Mesenchymal stem cell (in vitro differentiated cells and primary cell): ENCODE measurements around the gene ZGPAT. TPM values are rescaled to one million over a fixed set of nuclear protein-coding genes. Genes with fewer than 3 reads are reported as not detected.
A peak's percentile ranks its signal among the peaks of the same experiment; 100 is the strongest.
"Not testable (repeated sequence)": the region's sequence is repeated elsewhere in the genome, so short reads cannot be mapped to it uniquely, and the experiment has no call there.

Source experiments
- DNase-seq: peaks from one replicate; pipeline ENCODE4 v3.0.0-alpha.2; 2013
- H2AFZ ChIP-seq: one replicate; pipeline ENCODE4 v1.6.1; 2013; ENCODE audit warnings: low read depth, mild to moderate bottlenecking, control low read depth, inconsistent platforms, low read length, moderate library complexity
- H2AK5ac ChIP-seq: 2 replicates; pipeline ENCODE4 v1.6.1; 2013; ENCODE audit warnings: low read length, moderate library complexity, mild to moderate bottlenecking, inconsistent platforms; ENCODE audit not compliant: severe bottlenecking
- H2BK120ac ChIP-seq: one replicate; pipeline ENCODE4 v1.6.1; 2013; ENCODE audit warnings: low read depth, mild to moderate bottlenecking, inconsistent platforms, low read length, moderate library complexity
- H2BK12ac ChIP-seq, 2 experiments: one replicate each; pipeline ENCODE4 v1.6.1; 2013; ENCODE audit warnings: inconsistent platforms in 2 of 2, low read length in 2 of 2, mild to moderate bottlenecking in 2 of 2, moderate library complexity in 2 of 2, control low read depth in 1 of 2
- H2BK15ac ChIP-seq: one replicate; pipeline ENCODE4 v1.6.1; 2013; ENCODE audit warnings: mild to moderate bottlenecking, low read depth, inconsistent platforms; ENCODE audit not compliant: poor library complexity, severe bottlenecking
- H2BK5ac ChIP-seq: 2 replicates; pipeline ENCODE4 v1.6.1; 2013; ENCODE audit warnings: low read depth, mild to moderate bottlenecking, low read length, control low read depth, inconsistent platforms; ENCODE audit not compliant: poor library complexity, severe bottlenecking
- H3K14ac ChIP-seq, 2 experiments: one replicate each; pipeline ENCODE4 v1.6.1; 2013; ENCODE audit warnings: inconsistent platforms in 2 of 2, low read length in 2 of 2, control low read depth in 1 of 2, mild to moderate bottlenecking in 1 of 2, moderate library complexity in 1 of 2
- H3K18ac ChIP-seq, 2 experiments: one replicate each; pipeline ENCODE4 v1.6.1; 2013; ENCODE audit warnings: inconsistent platforms in 2 of 2, low read length in 2 of 2, control low read depth in 1 of 2, low read depth in 1 of 2, mild to moderate bottlenecking in 1 of 2
- H3K23ac ChIP-seq, 2 experiments: one replicate each; pipeline ENCODE4 v1.6.1; 2013; ENCODE audit warnings: inconsistent platforms in 2 of 2, low read length in 2 of 2, mild to moderate bottlenecking in 2 of 2, moderate library complexity in 2 of 2, control low read depth in 1 of 2
- H3K27ac ChIP-seq: 2 replicates; pipeline ENCODE4 v1.5.1; 2013; ENCODE audit warnings: mild to moderate bottlenecking, moderate library complexity, low read length, control low read depth, inconsistent platforms; ENCODE audit not compliant: poor library complexity, severe bottlenecking
- H3K27me3 ChIP-seq, 2 experiments: 2 replicates each; pipeline versions ENCODE4 v1.6.1 to v1.7.0; 2013; ENCODE audit warnings: low read length in 2 of 2, mild to moderate bottlenecking in 2 of 2, moderate library complexity in 2 of 2, control low read depth in 1 of 2, inconsistent platforms in 1 of 2; ENCODE audit not compliant: control insufficient read depth in 1 of 2, insufficient read depth in 1 of 2
- H3K36me3 ChIP-seq, 2 experiments: 2 replicates each; pipeline versions ENCODE4 v1.6.1 to v1.7.0; 2013; ENCODE audit warnings: low read length in 2 of 2, control low read depth in 1 of 2, inconsistent platforms in 1 of 2, low read depth in 1 of 2, mild to moderate bottlenecking in 1 of 2; ENCODE audit not compliant: insufficient read depth in 2 of 2, control insufficient read depth in 1 of 2
- H3K4ac ChIP-seq, 2 experiments: one replicate each; pipeline ENCODE4 v1.6.1; 2013; ENCODE audit warnings: inconsistent platforms in 2 of 2, low read length in 2 of 2, mild to moderate bottlenecking in 2 of 2, moderate library complexity in 2 of 2, control low read depth in 1 of 2, low read depth in 1 of 2
- H3K4me1 ChIP-seq: 2 replicates; pipeline ENCODE4 v1.6.1; 2013; ENCODE audit warnings: low read depth, low read length, control low read depth; ENCODE audit not compliant: control insufficient read depth, insufficient read depth
- H3K4me2 ChIP-seq: 2 replicates; pipeline ENCODE4 v1.6.1; 2013; ENCODE audit warnings: low read length, mild to moderate bottlenecking, inconsistent platforms; ENCODE audit not compliant: poor library complexity, severe bottlenecking
- H3K4me3 ChIP-seq, 2 experiments: 2 replicates each; pipeline versions ENCODE4 v1.5.1 to v1.7.0; 2013; ENCODE audit warnings: low read length in 2 of 2, mild to moderate bottlenecking in 2 of 2, control low read depth in 1 of 2, low read depth in 1 of 2; ENCODE audit not compliant: insufficient read depth in 1 of 2
- H3K79me1 ChIP-seq: replicated peaks from 2 replicates; pipeline ENCODE4 v1.6.1; 2013; ENCODE audit warnings: mild to moderate bottlenecking, control low read depth, low read length, inconsistent platforms; ENCODE audit not compliant: poor library complexity, severe bottlenecking
- H3K9ac ChIP-seq: 2 replicates; pipeline ENCODE4 v1.7.0; 2013; ENCODE audit warnings: mild to moderate bottlenecking, low read length, moderate library complexity
- H3K9me3 ChIP-seq: 2 replicates; pipeline ENCODE4 v1.7.0; 2013; ENCODE audit warnings: mild to moderate bottlenecking, low read length; ENCODE audit not compliant: control insufficient read depth
- H4K8ac ChIP-seq: one replicate; pipeline ENCODE4 v1.6.1; 2013; ENCODE audit warnings: inconsistent platforms, mild to moderate bottlenecking, low read length, moderate library complexity
- H4K91ac ChIP-seq: one replicate; pipeline ENCODE4 v1.6.1; 2013; ENCODE audit warnings: mild to moderate bottlenecking, low read length, inconsistent platforms
- WGBS: methylation state at CpG from one replicate; pipeline ENCODE4 v1.1.7; 2013; ENCODE audit warnings: mixed read lengths; 5-methylcytosine and 5-hydroxymethylcytosine counted together
- polyA plus RNA-seq, 2 experiments: library from polyadenylated mRNA; stranded (reverse); fragments of 200-250 nt; gene quantifications; one replicate each; pipeline ENCODE4 v1.2.3, GENCODE V29; 2013

ZGPAT gene
- polyA plus RNA-seq (2013, experiment 1 of 2): 11.5 TPM
- polyA plus RNA-seq (2013, experiment 2 of 2): 11.8 TPM

DNA sequence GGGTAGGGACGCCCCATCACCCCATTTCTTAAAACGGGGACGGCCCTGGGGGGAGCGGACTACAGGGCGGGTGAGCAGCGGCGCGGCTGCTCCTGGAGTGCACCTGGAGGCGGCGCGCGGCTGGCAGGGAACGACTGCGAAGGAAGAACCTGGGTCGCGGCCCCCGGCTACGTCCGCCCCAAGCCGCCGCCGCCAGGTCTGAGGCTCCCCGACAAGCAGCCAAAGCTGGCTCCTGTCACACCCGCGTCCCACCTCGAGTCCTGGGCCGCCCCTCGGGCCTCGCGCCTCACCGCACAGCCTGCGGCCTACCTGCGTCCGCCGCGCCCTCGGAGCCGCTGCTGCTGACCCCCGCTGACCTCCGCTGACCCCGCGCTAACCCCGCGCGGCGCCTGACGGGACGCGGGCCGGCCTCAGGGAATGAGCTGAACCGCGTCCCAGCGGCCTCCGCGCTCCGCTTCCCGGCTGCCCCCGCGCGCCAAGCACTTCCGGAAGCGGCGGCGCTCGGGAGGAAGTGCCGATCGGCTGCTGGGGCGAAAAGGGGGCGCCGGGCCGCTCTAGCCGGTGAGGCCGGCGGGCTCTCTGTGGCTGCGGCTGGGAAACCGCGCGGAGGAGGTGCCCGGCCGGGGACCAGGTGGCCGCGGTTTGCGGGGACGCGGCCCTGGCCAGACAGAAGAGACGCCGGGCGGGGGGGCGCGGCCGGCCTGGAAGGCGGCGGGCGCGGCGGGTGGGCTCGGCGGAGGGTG is at the start of gene ZGPAT, which contains the start of gene ARFRP1:
TSS of gene ZGPAT (plus strand) at position 482 of the 743 bp plus-strand sequence. CDS start 542 bp downstream, outside the sequence.
TSS of gene ARFRP1 (minus strand) at position 419 of the 743 bp plus-strand sequence. CDS start 885 bp downstream, outside the sequence.
- peak within 1 kb of the TSS in 1 of 2 experiments; percentile 73 for H3K23ac ChIP-seq
- H3K4me2 ChIP-seq: peak within 1 kb of the TSS; percentile 82
- H3K4me3 ChIP-seq: peak within 1 kb of the TSS; percentile 90 to 96
- DNase-seq: peak; percentile 75
- H2AK5ac ChIP-seq: no peak within 1 kb of the TSS
- peaks cover 64 to 66% of the 10 kb centered on the region in 2 experiments for H3K36me3 ChIP-seq
- peaks cover 31% of the 10 kb centered on the region for H3K4me1 ChIP-seq
- peaks cover 5% of the 10 kb centered on the region for H3K9me3 ChIP-seq
- under 1% methylated on average over 53 of the region's 98 CpGs for WGBS
- peak within 1 kb of the TSS; percentile 96 for H4K91ac ChIP-seq
- peak within 1 kb of the TSS; percentile 87 to 88 for H3K18ac ChIP-seq
- H2BK15ac ChIP-seq: peak within 1 kb of the TSS; percentile 90
- peaks cover 16% of the 10 kb centered on the region for H3K79me1 ChIP-seq
- peak within 1 kb of the TSS; percentile 99 for H4K8ac ChIP-seq
- peak within 1 kb of the TSS in 1 of 2 experiments; percentile 96 for H3K14ac ChIP-seq
- H3K4ac ChIP-seq: peak within 1 kb of the TSS; percentile 89 to 99
- peak within 1 kb of the TSS; percentile 32 for H3K27ac ChIP-seq
- H3K9ac ChIP-seq: peak within 1 kb of the TSS; percentile 93
- H2BK12ac ChIP-seq: peak within 1 kb of the TSS in 1 of 2 experiments; percentile 76
- H2BK120ac ChIP-seq: peak within 1 kb of the TSS; percentile 79
- H2AFZ ChIP-seq: peak within 1 kb of the TSS; percentile 66
- peak within 1 kb of the TSS; percentile 1 for H2BK5ac ChIP-seq
- H3K27me3 ChIP-seq: no peaks in the 10 kb centered on the region

- Histone ChIP-seq H3K27ac (peak overlapping the region; percentile 49), H2BK12ac (peak overlapping the region in 1 of 2 experiments; percentile 17), H2AFZ (peak overlapping the region; percentile 78), H3K4me2 (peak overlapping the region; percentile 78), H2BK120ac (no peak overlapping the region), H3K4me3 (peak overlapping the region; percentile 74 to 94), H3K23ac (no peak overlapping the region), H2BK15ac (no peak overlapping the region), H3K9me3 (no peaks in the 10 kb centered on the region), H2BK5ac (no peak overlapping the region), H2AK5ac (no peak overlapping the region), H3K9ac (peak overlapping the region; percentile 97), H3K27me3 (peaks cover 0 to 7% of the 10 kb centered on the region in 2 experiments), H3K14ac (peak overlapping the region in 1 of 2 experiments; percentile 75), H4K8ac (peak overlapping the region; percentile 4), H3K36me3 (peaks cover 33 to 36% of the 10 kb centered on the region in 2 experiments), H3K18ac (peak overlapping the region in 1 of 2 experiments; percentile 92), H4K91ac (peak overlapping the region; percentile 5), H3K79me1 (peaks cover 36% of the 10 kb centered on the region), H3K4me1 (peaks cover 20% of the 10 kb centered on the region), H3K4ac (peak overlapping the region in 1 of 2 experiments; percentile 75)
- DNase-seq: no peak
- WGBS: 7% methylated on average over 25 of the region's 25 CpGs
Observed at GRCh38 chr20:63658749-63659187, 49.1 kb upstream of the ZGPAT start.

DNA sequence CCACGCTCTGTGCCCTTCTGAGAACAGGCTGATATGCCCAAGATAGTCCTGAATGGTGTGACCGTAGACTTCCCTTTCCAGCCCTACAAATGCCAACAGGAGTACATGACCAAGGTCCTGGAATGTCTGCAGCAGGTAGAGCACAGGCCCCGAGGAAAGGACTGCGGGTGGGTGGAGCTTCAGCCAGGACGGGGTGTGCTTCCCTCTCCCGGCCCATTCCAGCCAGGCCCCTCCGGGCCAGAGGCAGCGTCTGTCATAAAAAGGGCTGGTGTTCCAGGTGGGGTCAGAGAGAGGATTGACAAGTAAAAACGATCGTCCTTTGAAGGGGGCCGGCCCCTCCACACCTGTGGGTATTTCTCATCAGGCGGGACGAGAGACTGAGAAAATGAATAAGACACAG is 48.5 kb upstream of the ZGPAT start:
- Histone ChIP-seq H3K79me1 (peaks cover 42% of the 10 kb centered on the region), H2AFZ (no peak overlapping the region), H3K4ac (peak overlapping the region; percentile 26 to 75), H3K14ac (no peak overlapping the region), H2BK15ac (no peak overlapping the region), H3K4me1 (peaks cover 16% of the 10 kb centered on the region), H4K91ac (no peak overlapping the region), H2BK5ac (no peak overlapping the region), H3K18ac (peak overlapping the region in 1 of 2 experiments; percentile 92), H3K23ac (no peak overlapping the region), H3K4me2 (peak overlapping the region; percentile 78), H3K36me3 (peaks cover 39 to 40% of the 10 kb centered on the region in 2 experiments), H2AK5ac (no peak overlapping the region), H3K9ac (peak overlapping the region; percentile 97), H3K4me3 (peak overlapping the region; percentile 74 to 94), H2BK12ac (peak overlapping the region in 1 of 2 experiments; percentile 2), H2BK120ac (no peak overlapping the region), H3K9me3 (no peaks in the 10 kb centered on the region), H3K27ac (no peak overlapping the region), H3K27me3 (peaks cover 0 to 3% of the 10 kb centered on the region in 2 experiments), H4K8ac (no peak overlapping the region)
- WGBS: 88% methylated on average over 13 of the region's 13 CpGs
- no peak for DNase-seq

DNA sequence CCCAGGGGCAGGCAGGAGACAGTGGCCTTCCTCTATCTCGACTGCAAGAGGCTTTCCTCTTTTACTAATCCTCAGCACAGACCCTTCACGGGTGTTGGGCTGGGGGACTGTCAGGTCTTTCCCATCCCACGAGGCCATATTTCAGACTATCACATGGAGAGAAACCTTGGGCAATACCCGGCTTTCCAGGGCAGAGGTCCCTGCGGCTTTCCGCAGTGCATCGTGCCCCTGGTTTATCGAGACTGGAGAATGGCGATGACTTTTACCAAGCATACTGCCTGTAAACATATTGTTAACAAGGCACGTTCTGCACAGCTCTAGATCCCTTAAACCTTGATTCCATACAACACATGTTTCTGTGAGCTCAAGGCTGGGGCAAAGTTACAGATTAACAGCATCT is 47.7 kb upstream of the ZGPAT start:
- H3K4me3 ChIP-seq: peak overlapping the region in 1 of 2 experiments; percentile 94
- H3K9me3 ChIP-seq, H3K14ac ChIP-seq, H3K23ac ChIP-seq, H3K18ac ChIP-seq, H2BK12ac ChIP-seq, H2AFZ ChIP-seq, H4K8ac ChIP-seq, H2BK120ac ChIP-seq, DNase-seq, H3K4me2 ChIP-seq, H3K27ac ChIP-seq, H3K27me3 ChIP-seq, H2BK15ac ChIP-seq, H2BK5ac ChIP-seq, H2AK5ac ChIP-seq, H4K91ac ChIP-seq, H3K4ac ChIP-seq: not testable (repeated sequence)
- H3K36me3 ChIP-seq: peaks cover 40 to 47% of the 10 kb centered on the region in 2 experiments
- 90% methylated on average over 10 of the region's 10 CpGs for WGBS
- H3K9ac ChIP-seq: peak overlapping the region; percentile 97
- peaks cover 48% of the 10 kb centered on the region for H3K79me1 ChIP-seq
- H3K4me1 ChIP-seq: peaks cover 16% of the 10 kb centered on the region
